HEK293T (cell line): Measurements from ENCODE around the gene CRADD.

Source experiments
- CTCF ChIA-PET: fragments of 350-600 bp; formaldehyde crosslinking; extraction: SDS; loops from one replicate; lab custom pipeline; 2021; ENCODE audit warnings: antibody characterized with exemption, inconsistent platforms; lab: Yijun Ruan, JAX
- POLR2A ChIA-PET: fragments of 350-600 bp; formaldehyde crosslinking; extraction: SDS; loops from one replicate; lab custom pipeline; 2020; ENCODE audit warnings: antibody characterized with exemption, inconsistent platforms; lab: Yijun Ruan, JAX
- DNase-seq: peaks from one replicate; pipeline ENCODE4 v3.0.0; 2012; ENCODE audit warnings: mixed read lengths; ENCODE audit errors: extremely low spot score
- ARNT ChIP-seq: fragments of 450-650 bp; IDR thresholded peaks from 2 replicates; pipeline ENCODE4 v1.6.1; 2017; ENCODE audit warnings: mild to moderate bottlenecking
- BHLHE40 ChIP-seq: fragments of 450-650 bp; IDR thresholded peaks from 2 replicates; pipeline ENCODE4 v1.6.1; 2016; ENCODE audit warnings: mild to moderate bottlenecking, moderate library complexity, borderline replicate concordance
- CTBP1 ChIP-seq: fragments of 450-650 bp; IDR thresholded peaks from 2 replicates; pipeline ENCODE4 v1.6.1; 2016; ENCODE audit warnings: borderline replicate concordance
- ELF4 ChIP-seq: fragments of 450-650 bp; IDR thresholded peaks from 2 replicates; pipeline ENCODE4 v1.6.1; 2017; ENCODE audit warnings: antibody characterized with exemption
- FOXA1 ChIP-seq: fragments of 450-650 bp; IDR thresholded peaks from 2 replicates; pipeline ENCODE4 v1.6.1; 2016; ENCODE audit warnings: mild to moderate bottlenecking
- FOXK2 ChIP-seq: fragments of 450-650 bp; IDR thresholded peaks from 2 replicates; pipeline ENCODE4 v1.6.1; 2016; ENCODE audit warnings: mild to moderate bottlenecking
- FOXM1 ChIP-seq: fragments of 450-650 bp; IDR thresholded peaks from 2 replicates; pipeline ENCODE4 v1.6.1; 2017; ENCODE audit warnings: mild to moderate bottlenecking, borderline replicate concordance
- HDGF ChIP-seq: fragments of 450-650 bp; IDR thresholded peaks from 2 replicates; pipeline ENCODE4 v1.6.1; 2017; ENCODE audit warnings: antibody characterized with exemption, borderline replicate concordance
- L3MBTL2 ChIP-seq: fragments of 450-650 bp; conservative IDR thresholded peaks from 2 replicates; pipeline ENCODE4 v1.6.1; 2016; ENCODE audit warnings: mild to moderate bottlenecking
- LEF1 ChIP-seq: fragments of 450-650 bp; IDR thresholded peaks from 2 replicates; pipeline ENCODE4 v1.6.1; 2017; ENCODE audit warnings: mild to moderate bottlenecking, borderline replicate concordance
- NFRKB ChIP-seq: fragments of 450-650 bp; IDR thresholded peaks from 2 replicates; pipeline ENCODE4 v1.6.1; 2016; ENCODE audit warnings: mild to moderate bottlenecking, moderate library complexity
- SP1 ChIP-seq: fragments of 450-650 bp; IDR thresholded peaks from 2 replicates; pipeline ENCODE4 v1.6.1; 2017
- SUZ12 ChIP-seq: fragments of 450-650 bp; IDR thresholded peaks from 2 replicates; pipeline ENCODE4 v1.6.1; 2016; ENCODE audit warnings: mild to moderate bottlenecking
- TARDBP ChIP-seq: fragments of 450-650 bp; IDR thresholded peaks from 2 replicates; pipeline ENCODE4 v1.6.1; 2016
- ZNF384 ChIP-seq: fragments of 450-650 bp; IDR thresholded peaks from 2 replicates; pipeline ENCODE4 v1.6.1; 2016
- TF ChIP-seq, protein P1 (sequence below): fragments of 450-650 bp; IDR thresholded peaks from 2 replicates; pipeline ENCODE4 v1.6.1; 2016

The CRADD gene

DNA sequence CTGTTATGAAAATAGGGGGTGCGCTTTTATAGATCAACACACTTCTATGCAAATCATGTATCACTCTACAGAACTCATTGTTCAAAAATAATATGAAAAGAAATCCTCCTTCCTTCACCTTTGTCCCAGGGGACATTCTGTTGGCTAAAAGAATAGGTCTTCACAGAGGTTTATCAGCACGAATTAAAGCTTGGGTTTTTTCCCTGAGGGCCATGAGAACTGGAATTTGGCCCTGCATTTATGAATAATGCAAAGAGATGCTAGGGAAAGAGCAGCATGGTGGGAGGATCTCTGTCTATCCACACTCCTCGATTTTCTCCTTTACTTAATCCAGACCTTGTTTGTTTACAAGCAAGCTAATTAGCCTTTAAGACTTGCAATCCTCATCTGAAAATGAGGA is 16.2 kb upstream of the CRADD start:
- no peak for DNase-seq
- TF ChIP-seq FOXA1 (no peak), BHLHE40 (no peak), SP1 (no peak), CTBP1 (no peak), HDGF (no peak), SUZ12 (no peak)
- ChIA-PET POLR2A (no interaction called here), CTCF (no interaction called here)

DNA sequence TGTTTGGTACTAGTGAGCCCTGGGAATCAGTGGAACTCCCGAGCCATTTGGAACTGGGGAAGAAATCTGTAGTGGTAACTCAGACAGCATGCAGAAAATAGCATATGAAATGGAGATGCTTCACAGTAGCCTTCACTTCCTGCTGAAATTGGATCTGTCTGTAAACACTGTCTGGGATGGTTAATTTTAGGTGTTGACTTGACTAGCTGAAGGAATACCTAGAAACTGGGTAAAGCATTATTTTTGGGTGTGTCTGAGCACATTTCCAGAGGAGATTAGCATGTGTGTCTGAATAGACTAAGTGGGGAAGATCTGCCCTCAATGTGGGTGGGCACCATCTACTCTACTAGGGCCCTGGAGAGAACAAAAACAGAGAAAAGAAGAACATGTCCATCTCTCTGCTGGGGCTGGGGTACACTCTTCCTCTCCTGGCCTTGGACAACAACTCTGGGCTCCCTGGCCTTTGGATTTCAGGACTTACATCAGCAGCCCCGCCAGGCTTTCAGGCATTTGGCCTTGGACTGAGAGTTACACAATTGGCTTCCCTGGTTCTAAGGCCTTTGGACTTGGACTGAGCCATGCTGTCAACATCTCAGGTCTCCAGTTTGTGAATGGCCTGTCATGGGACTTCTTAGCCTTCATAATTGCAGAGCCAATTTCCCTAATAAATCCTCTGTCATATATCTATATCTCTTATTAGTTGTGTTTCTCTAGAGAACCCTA is 14.0 kb upstream of the CRADD start:
- TF ChIP-seq L3MBTL2 = no peak
- TF ChIP-seq SP1 = no peak
- no peak for TF ChIP-seq ELF4
- no peak for TF ChIP-seq FOXA1
- TF ChIP-seq, protein P1, sequence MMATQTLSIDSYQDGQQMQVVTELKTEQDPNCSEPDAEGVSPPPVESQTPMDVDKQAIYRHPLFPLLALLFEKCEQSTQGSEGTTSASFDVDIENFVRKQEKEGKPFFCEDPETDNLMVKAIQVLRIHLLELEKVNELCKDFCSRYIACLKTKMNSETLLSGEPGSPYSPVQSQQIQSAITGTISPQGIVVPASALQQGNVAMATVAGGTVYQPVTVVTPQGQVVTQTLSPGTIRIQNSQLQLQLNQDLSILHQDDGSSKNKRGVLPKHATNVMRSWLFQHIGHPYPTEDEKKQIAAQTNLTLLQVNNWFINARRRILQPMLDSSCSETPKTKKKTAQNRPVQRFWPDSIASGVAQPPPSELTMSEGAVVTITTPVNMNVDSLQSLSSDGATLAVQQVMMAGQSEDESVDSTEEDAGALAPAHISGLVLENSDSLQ = no peak
- TF ChIP-seq HDGF = no peak
- TF ChIP-seq ARNT = no peak
- no peak for TF ChIP-seq FOXK2
- TF ChIP-seq ZNF384 = no peak
- no peak for TF ChIP-seq SUZ12
- no peak for TF ChIP-seq CTBP1
- no peak for TF ChIP-seq LEF1
- TF ChIP-seq NFRKB = no peak
- no peak for TF ChIP-seq TARDBP
- no peak for TF ChIP-seq BHLHE40
- TF ChIP-seq FOXM1 = no peak
- DNase-seq = no peak
- CTCF ChIA-PET = no interaction called here
- POLR2A ChIA-PET = interaction anchor here (1.0 kb wide), 1 partner anchor 14 kb away, joined by 3 read pairs; the partner anchor contains the start of gene CRADD

DNA sequence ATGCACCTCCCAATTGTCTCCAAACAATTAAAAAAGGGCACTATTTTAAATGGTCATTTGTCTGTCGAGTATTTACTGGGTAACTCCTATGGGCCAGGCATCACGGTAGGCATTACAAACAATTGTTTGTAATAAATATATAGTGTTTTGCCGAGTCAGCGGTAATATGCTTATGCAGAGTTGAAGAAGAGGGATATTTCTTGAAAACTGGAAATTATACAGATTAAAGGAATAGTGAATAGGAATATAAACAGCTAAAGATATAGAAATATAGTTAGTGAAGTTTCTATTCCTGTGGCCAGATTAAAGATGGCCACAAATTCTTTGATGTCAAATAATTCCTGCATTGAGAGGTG is 13.5 kb upstream of the CRADD start:
- ChIA-PET POLR2A (interaction anchor here (1.0 kb wide), 1 partner anchor 13 kb away, joined by 3 read pairs; the partner anchor contains the start of gene CRADD), CTCF (no interaction called here)
- no peak for TF ChIP-seq NFRKB
- no peak for TF ChIP-seq BHLHE40
- TF ChIP-seq TARDBP = no peak
- no peak for TF ChIP-seq FOXA1
- no peak for TF ChIP-seq SUZ12
- TF ChIP-seq FOXK2 = no peak
- TF ChIP-seq, protein P1 = no peak
- no peak for TF ChIP-seq ELF4
- TF ChIP-seq LEF1 = no peak
- no peak for TF ChIP-seq SP1
- no peak for TF ChIP-seq ARNT
- TF ChIP-seq L3MBTL2 = no peak
- TF ChIP-seq CTBP1 = no peak
- TF ChIP-seq HDGF = no peak
- no peak for TF ChIP-seq FOXM1
- no peak for TF ChIP-seq ZNF384
- DNase-seq = no peak

DNA sequence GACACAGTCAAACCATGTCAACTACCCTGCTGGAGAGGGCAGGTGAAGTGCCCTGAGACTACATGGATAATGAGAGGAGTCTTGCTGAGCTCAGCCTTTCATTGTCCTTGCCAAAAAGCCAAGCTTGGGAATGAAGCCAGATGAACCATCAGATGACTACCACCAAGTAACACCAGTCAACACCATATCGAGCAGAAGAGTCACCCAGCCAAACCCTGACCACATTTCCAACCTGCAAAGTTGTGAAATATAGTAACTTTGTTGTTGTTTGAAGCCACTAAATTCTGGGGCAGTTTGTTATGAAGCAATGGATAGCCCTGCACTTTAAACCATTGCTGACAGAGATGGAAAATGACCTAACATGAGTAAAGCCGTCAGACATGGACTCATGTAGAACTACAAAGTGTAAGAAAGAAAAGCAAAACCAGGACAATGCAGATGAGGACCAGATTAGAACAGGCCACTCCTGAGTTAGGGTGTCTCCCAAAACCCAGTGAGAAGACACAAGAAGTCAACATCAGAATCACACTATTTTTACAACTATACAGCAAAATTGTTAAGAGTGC is 12.5 kb upstream of the CRADD start:
- TF ChIP-seq SP1 (no peak), HDGF (no peak)
- no peak for DNase-seq
- ChIA-PET POLR2A (no interaction called here), CTCF (no interaction called here)

DNA sequence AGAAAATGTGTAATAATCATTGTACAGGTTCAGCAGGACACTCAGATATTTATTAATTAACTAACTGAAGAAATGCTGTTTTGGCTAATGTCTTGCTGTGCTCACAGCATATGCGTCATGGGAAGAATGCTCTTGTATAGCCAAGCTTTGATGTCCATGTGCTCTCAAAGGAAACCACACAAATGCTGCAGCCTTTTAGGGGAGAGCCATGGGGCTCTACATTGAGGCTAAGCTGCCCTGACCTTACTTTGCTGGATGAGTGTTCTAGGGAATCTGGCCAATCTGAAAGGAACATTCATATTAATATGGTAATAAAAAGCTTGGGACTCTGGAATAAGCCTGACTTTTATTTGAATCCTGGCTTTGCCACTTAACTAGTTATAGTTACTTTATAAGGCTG is 9.5 kb upstream of the CRADD start:
- CTCF ChIA-PET = no interaction called here
- POLR2A ChIA-PET = interaction anchor here (1.6 kb wide), 1 partner anchor 9 kb away, joined by 7 read pairs; the partner anchor contains the start of gene CRADD
- TF ChIP-seq FOXA1 = no peak
- no peak for TF ChIP-seq SUZ12
- TF ChIP-seq L3MBTL2 = no peak
- TF ChIP-seq, protein P1 = no peak
- TF ChIP-seq NFRKB = no peak
- TF ChIP-seq ZNF384 = no peak
- TF ChIP-seq BHLHE40 = no peak
- no peak for TF ChIP-seq CTBP1
- no peak for TF ChIP-seq SP1
- no peak for TF ChIP-seq FOXK2
- no peak for TF ChIP-seq TARDBP
- no peak for TF ChIP-seq ARNT
- TF ChIP-seq LEF1 = no peak
- DNase-seq = no peak

DNA sequence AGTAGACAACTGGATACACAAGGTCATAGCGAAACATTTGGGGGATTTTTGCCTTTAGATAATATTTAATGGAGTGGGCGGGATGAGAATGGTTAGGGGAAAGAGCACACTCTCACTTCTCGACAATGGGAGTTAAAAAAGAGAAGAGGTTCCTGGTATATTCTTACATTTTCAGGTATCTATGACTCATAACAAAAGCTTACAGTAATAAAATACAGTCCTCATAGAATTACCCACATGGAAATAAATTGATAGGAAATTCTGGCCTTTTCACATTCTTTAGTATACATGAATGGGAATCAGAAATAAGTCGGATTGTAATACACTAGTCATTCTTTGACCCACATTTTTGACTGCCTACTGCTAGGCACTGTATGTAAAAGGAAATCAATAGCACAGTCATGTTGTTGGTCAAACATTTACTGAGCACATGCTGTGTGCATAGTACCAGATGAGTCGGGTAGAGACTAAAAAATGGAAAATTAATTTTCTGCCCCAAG is 8.2 kb upstream of the CRADD start:
- CTCF ChIA-PET = no interaction called here
- TF ChIP-seq L3MBTL2 = no peak
- no peak for TF ChIP-seq SUZ12
- no peak for TF ChIP-seq TARDBP
- TF ChIP-seq ELF4 = no peak
- no peak for TF ChIP-seq FOXK2
- TF ChIP-seq SP1 = no peak
- no peak for TF ChIP-seq ARNT
- no peak for TF ChIP-seq CTBP1
- no peak for TF ChIP-seq NFRKB
- no peak for TF ChIP-seq FOXA1
- TF ChIP-seq HDGF = no peak
- TF ChIP-seq, protein P1 = no peak
- TF ChIP-seq BHLHE40 = no peak
- no peak for TF ChIP-seq FOXM1
- no peak for TF ChIP-seq LEF1
- TF ChIP-seq ZNF384 = no peak
- POLR2A ChIA-PET = no interaction called here
- DNase-seq = no peak
